ENCODE measurements around the gene FNDC3B.

Gene FNDC3B

DNA sequence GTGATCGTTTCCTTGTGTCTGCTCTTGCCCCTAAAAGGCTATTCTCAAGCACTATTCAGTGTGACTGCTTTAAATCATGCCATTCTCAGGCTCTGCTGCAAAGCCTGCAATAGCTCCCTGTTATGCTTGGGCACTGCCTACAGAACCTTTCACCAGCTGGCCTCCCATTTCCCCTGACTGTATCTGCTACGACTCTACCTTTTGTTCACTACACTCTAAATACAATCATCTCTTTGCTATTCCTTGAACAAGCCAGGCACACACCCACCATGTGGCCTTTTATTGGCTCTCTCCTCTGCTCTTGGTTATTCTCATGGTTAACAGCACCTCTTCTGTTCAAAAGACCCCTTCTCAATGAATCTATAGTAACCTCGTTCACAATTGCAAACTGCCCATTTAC, 29.6 kb upstream of the FNDC3B start:
- Histone ChIP-seq H3K36me3 (ENCODE audit: control insufficient read depth, low read depth, low read length) (no peaks in the 10 kb centered on the region), H3K4me3 (ENCODE audit: low read length) (no peak overlapping the region), H3K9me3 (ENCODE audit: control insufficient read depth, low read depth, low read length) (no peaks in the 10 kb centered on the region), H3K4me1 (ENCODE audit: control insufficient read depth, low read depth, low read length) (peaks cover 10% of the 10 kb centered on the region), H3K27me3 (ENCODE audit: control insufficient read depth, insufficient read depth, low read length) (no peaks in the 10 kb centered on the region), H3K9ac (ENCODE audit: low read length) (no peak overlapping the region), H3K27ac (ENCODE audit: low read length) (no peak overlapping the region)

DNA sequence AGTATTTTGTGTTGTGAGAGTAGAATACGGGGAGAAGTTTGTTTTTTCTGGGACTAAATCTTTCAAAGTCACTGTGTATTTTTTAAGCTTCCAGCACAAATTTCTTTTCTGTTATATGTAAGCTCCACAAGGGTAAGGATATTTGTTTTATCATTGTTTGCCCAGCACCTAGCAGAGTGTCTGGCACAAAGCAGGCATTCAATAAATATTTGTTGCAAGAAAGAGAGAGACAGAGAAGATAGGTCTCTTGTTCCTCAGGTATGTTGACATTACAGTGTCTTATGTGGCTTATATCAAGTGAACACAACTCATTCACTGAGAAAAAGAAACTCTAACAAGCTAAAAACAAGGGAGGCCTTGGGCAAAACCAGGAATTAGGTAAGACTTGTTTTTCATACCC, 26.6 kb upstream of the FNDC3B start:
- Histone ChIP-seq H3K27ac (ENCODE audit: low read length) (no peak overlapping the region), H3K36me3 (ENCODE audit: control insufficient read depth, low read depth, low read length) (no peaks in the 10 kb centered on the region), H3K27me3 (ENCODE audit: control insufficient read depth, insufficient read depth, low read length) (no peaks in the 10 kb centered on the region), H3K9ac (ENCODE audit: low read length) (no peak overlapping the region), H3K4me1 (ENCODE audit: control insufficient read depth, low read depth, low read length) (peaks cover 10% of the 10 kb centered on the region), H3K4me3 (ENCODE audit: low read length) (no peak overlapping the region), H3K9me3 (ENCODE audit: control insufficient read depth, low read depth, low read length) (no peaks in the 10 kb centered on the region)

DNA sequence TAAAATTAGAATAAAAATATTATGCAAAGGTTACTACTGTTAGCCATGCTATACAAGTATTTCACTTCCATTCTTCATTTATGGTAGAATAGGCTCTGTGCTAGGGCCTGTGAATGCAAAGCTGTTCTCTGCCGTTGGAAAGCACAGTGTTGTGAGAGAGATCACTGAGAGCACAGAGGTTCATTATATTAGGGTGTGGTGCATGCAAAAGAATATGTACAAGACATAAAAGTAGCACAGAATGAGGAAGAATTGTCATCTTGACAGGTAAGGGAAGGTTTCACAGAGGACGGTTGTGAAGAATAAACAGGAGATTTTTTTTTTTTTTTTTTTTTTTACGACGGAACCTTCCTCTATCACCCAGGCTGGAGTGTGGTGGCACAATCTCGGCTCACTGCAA, 25.2 kb upstream of the FNDC3B start:
- peaks cover 10% of the 10 kb centered on the region for H3K4me1 ChIP-seq (ENCODE audit: control insufficient read depth, low read depth, low read length)
- H3K4me3 ChIP-seq (ENCODE audit: low read length), result no peak overlapping the region
- no peak overlapping the region for H3K27ac ChIP-seq (ENCODE audit: low read length)
- H3K36me3 ChIP-seq (ENCODE audit: control insufficient read depth, low read depth, low read length), result no peaks in the 10 kb centered on the region
- H3K9ac ChIP-seq (ENCODE audit: low read length), result no peak overlapping the region
- no peaks in the 10 kb centered on the region for H3K9me3 ChIP-seq (ENCODE audit: control insufficient read depth, low read depth, low read length)
- H3K27me3 ChIP-seq (ENCODE audit: control insufficient read depth, insufficient read depth, low read length), result no peaks in the 10 kb centered on the region

DNA sequence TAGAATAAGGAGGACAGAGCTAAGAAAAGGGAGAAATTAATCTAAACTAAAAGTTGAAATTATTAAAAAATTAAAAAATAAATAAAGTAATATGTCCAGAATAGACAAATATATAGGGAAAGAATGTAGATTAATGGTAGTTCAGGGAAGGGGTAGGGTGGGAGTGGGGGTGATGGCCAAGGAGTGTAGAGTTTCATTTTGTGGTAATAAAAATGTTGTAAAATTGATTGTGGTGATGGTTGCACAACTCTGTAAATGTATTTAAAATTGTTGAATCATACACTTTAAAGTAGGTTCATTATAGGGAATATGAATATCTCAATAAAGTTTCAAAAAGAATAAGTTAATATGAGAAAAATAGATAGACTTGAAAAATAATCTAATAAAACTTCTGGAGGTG, 21.0 kb upstream of the FNDC3B start:
- no peaks in the 10 kb centered on the region for H3K27me3 ChIP-seq (ENCODE audit: control insufficient read depth, insufficient read depth, low read length)
- no peak overlapping the region for H3K4me3 ChIP-seq (ENCODE audit: low read length)
- no peaks in the 10 kb centered on the region for H3K36me3 ChIP-seq (ENCODE audit: control insufficient read depth, low read depth, low read length)
- no peaks in the 10 kb centered on the region for H3K4me1 ChIP-seq (ENCODE audit: control insufficient read depth, low read depth, low read length)
- H3K27ac ChIP-seq (ENCODE audit: low read length), result no peak overlapping the region
- no peak overlapping the region for H3K9ac ChIP-seq (ENCODE audit: low read length)
- no peaks in the 10 kb centered on the region for H3K9me3 ChIP-seq (ENCODE audit: control insufficient read depth, low read depth, low read length)

DNA sequence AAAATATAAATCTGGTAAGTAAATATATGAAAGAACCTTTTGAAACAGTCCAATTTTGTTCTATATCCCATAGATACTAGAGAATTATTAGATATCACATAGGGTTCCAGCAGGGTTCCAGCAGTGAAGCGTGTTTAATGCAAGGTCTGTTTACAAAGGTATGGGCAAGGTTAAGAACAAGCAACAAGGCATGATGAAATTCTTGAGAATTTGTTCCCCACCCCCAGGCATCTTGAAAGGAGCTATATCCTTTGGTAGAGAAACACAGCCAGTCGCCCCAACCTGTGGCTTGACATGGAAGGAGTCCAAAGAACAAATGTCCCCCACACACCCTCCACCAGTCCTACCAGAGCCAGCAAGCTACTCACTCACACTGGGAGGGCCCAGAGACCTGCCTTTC, 18.6 kb upstream of the FNDC3B start:
- Histone ChIP-seq H3K4me3 (ENCODE audit: low read length) (no peak overlapping the region), H3K9ac (ENCODE audit: low read length) (no peak overlapping the region), H3K9me3 (ENCODE audit: control insufficient read depth, low read depth, low read length) (no peaks in the 10 kb centered on the region), H3K36me3 (ENCODE audit: control insufficient read depth, low read depth, low read length) (no peaks in the 10 kb centered on the region), H3K27me3 (ENCODE audit: control insufficient read depth, insufficient read depth, low read length) (no peaks in the 10 kb centered on the region), H3K27ac (ENCODE audit: low read length) (no peak overlapping the region), H3K4me1 (ENCODE audit: control insufficient read depth, low read depth, low read length) (no peaks in the 10 kb centered on the region)

DNA sequence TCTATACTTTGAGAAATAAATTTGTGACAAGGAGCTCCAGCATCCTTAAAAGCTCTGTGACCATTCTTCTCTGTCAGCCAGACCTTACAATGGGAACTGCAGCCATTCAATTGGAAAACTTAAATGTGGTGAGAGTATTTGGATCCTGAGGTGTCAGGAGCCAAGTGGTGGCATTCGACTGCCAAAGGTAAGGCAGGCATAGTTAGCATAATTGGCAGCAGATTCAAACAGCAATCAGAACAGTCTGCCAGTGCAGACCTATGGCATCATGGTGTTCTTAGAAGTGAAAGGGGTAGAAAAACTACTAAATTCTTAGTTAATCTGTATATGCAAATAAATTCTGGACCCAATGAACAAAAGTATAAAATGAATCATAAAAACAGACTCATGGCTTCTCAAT, 18.2 kb upstream of the FNDC3B start:
- H3K9me3 ChIP-seq (ENCODE audit: control insufficient read depth, low read depth, low read length), result no peaks in the 10 kb centered on the region
- H3K9ac ChIP-seq (ENCODE audit: low read length), result no peak overlapping the region
- no peaks in the 10 kb centered on the region for H3K27me3 ChIP-seq (ENCODE audit: control insufficient read depth, insufficient read depth, low read length)
- H3K36me3 ChIP-seq (ENCODE audit: control insufficient read depth, low read depth, low read length), result no peaks in the 10 kb centered on the region
- H3K4me3 ChIP-seq (ENCODE audit: low read length), result no peak overlapping the region
- no peaks in the 10 kb centered on the region for H3K4me1 ChIP-seq (ENCODE audit: control insufficient read depth, low read depth, low read length)
- no peak overlapping the region for H3K27ac ChIP-seq (ENCODE audit: low read length)

DNA sequence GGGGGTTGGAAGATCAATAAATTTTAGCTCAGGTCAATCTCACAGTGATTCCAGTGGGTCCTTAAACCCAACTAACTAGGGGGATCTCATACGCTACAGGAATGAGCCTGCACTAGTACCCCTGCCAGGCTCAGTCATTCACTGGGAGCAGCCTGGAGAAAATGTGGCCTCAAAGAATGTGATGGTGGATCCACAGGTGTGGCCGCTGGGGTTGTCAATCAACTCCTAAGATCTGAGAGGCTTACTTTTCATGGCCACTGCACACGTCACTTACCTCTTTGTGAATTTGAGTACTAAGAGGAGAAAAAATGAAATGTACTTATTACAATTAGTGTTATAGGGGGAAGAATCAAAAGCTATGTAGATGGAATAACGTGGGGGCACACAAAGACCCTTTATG, 17.5 kb upstream of the FNDC3B start:
- no peaks in the 10 kb centered on the region for H3K36me3 ChIP-seq (ENCODE audit: control insufficient read depth, low read depth, low read length)
- no peak overlapping the region for H3K27ac ChIP-seq (ENCODE audit: low read length)
- H3K4me1 ChIP-seq (ENCODE audit: control insufficient read depth, low read depth, low read length), result no peaks in the 10 kb centered on the region
- no peaks in the 10 kb centered on the region for H3K9me3 ChIP-seq (ENCODE audit: control insufficient read depth, low read depth, low read length)
- H3K9ac ChIP-seq (ENCODE audit: low read length), result no peak overlapping the region
- H3K27me3 ChIP-seq (ENCODE audit: control insufficient read depth, insufficient read depth, low read length), result no peaks in the 10 kb centered on the region
- H3K4me3 ChIP-seq (ENCODE audit: low read length), result no peak overlapping the region

DNA sequence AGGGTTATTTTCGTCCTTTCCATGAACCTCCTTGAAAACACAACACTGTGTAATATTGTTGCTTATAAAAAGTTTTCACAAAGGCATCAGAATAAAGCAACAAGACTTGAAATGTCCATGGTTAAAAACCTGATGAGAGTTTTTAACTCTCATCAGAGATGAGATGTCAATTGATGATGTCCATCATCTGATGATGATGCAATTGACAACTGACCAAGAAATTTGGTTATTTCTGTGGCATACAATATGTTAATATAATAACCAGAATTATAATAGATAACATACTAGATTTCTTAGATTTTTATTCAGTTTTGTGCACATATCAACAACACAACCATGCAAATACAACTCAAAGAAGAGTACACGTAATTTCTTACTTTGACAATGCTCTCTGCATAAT, 15.5 kb upstream of the FNDC3B start:
- no peak overlapping the region for H3K4me3 ChIP-seq (ENCODE audit: low read length)
- H3K27ac ChIP-seq (ENCODE audit: low read length), result no peak overlapping the region
- no peaks in the 10 kb centered on the region for H3K27me3 ChIP-seq (ENCODE audit: control insufficient read depth, insufficient read depth, low read length)
- no peaks in the 10 kb centered on the region for H3K4me1 ChIP-seq (ENCODE audit: control insufficient read depth, low read depth, low read length)
- no peaks in the 10 kb centered on the region for H3K36me3 ChIP-seq (ENCODE audit: control insufficient read depth, low read depth, low read length)
- H3K9ac ChIP-seq (ENCODE audit: low read length), result no peak overlapping the region
- H3K9me3 ChIP-seq (ENCODE audit: control insufficient read depth, low read depth, low read length), result no peaks in the 10 kb centered on the region

DNA sequence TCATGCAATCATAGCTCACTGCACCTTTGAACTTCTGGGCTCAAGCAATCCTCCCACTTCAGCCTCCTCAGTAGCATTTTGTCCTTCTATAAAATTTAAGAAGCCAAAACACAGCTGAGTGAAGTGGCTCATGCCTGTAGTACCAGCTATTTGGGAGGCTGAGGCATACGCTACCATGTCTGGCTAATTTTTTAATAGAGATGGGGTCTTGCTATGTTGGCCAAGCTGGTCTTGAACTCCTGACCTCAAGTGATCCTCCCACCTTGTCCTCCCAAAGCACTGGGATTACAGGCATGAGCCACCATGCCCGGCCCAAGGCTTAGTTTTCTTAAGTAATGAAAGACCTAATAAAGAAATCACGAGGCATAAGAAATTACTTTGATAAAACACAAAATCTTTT, 14.7 kb upstream of the FNDC3B start:
- H3K27me3 ChIP-seq (ENCODE audit: control insufficient read depth, insufficient read depth, low read length), result no peaks in the 10 kb centered on the region
- no peak overlapping the region for H3K27ac ChIP-seq (ENCODE audit: low read length)
- no peak overlapping the region for H3K9ac ChIP-seq (ENCODE audit: low read length)
- H3K9me3 ChIP-seq (ENCODE audit: control insufficient read depth, low read depth, low read length), result no peaks in the 10 kb centered on the region
- no peak overlapping the region for H3K4me3 ChIP-seq (ENCODE audit: low read length)
- no peaks in the 10 kb centered on the region for H3K4me1 ChIP-seq (ENCODE audit: control insufficient read depth, low read depth, low read length)
- no peaks in the 10 kb centered on the region for H3K36me3 ChIP-seq (ENCODE audit: control insufficient read depth, low read depth, low read length)

DNA sequence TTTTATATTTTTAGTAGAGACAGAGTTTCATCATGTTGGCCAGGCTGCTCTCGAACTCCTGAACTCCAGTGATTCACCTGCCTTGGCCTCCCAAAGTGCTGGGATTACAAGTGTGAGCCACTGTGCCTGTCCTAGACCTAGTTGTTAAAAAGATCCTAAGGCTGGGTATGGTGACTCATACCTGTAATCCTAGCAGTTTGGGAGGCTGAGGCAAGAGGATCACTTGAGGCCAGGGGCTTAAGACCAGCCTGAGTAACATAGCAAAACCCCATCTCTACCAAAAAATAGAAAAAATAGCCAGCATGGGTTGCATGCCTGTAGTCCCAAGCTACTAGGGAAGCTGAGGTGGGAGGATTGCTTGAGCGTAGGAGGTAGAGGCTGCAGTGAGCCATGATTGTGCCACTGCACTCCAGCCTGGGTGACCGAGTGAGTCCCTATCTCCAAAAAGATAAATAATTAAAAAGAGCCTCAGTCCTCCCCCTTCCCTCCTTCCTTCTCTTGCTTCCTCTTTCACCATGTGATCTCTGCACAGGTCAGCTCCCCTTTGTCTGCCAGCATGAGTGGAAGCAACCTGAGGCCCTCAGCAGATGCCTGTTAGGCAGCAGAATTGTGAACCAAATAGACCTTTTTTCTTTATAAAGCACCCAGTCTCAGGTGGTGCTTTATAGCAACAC, 9.8 kb upstream of the FNDC3B start:
- Histone ChIP-seq H3K4me1 (ENCODE audit: control insufficient read depth, low read depth, low read length) (no peaks in the 10 kb centered on the region), H3K27ac (ENCODE audit: low read length) (no peak overlapping the region), H3K9ac (ENCODE audit: low read length) (no peak overlapping the region)

DNA sequence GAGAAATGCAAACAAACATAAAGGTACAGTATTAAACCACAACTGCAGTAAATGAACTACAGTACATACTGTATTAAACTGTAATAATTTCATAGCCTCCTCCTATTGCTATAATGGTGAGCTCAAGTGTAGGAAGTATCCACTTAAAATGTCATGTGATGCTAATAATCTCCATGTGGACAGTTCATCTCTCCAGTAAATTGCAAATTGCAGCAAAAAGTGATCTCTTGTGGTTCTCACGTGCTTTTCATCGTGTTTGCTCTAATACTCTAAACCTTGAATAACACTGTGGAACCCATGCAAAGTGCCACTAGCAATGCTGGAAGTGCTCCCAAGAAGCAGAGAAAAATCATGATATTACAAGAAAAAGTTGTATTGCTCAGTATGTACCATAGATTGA, 9.2 kb upstream of the FNDC3B start:
- H3K9ac ChIP-seq (ENCODE audit: low read length), result no peak overlapping the region
- H3K36me3 ChIP-seq (ENCODE audit: control insufficient read depth, low read depth, low read length), result no peaks in the 10 kb centered on the region
- H3K9me3 ChIP-seq (ENCODE audit: control insufficient read depth, low read depth, low read length), result no peaks in the 10 kb centered on the region
- no peak overlapping the region for H3K27ac ChIP-seq (ENCODE audit: low read length)
- H3K4me1 ChIP-seq (ENCODE audit: control insufficient read depth, low read depth, low read length), result peaks cover 3% of the 10 kb centered on the region
- no peak overlapping the region for H3K4me3 ChIP-seq (ENCODE audit: low read length)
- no peaks in the 10 kb centered on the region for H3K27me3 ChIP-seq (ENCODE audit: control insufficient read depth, insufficient read depth, low read length)

More for the DNA sequence above, 9.8 kb upstream of the FNDC3B start:
- Histone ChIP-seq H3K36me3 (ENCODE audit: control insufficient read depth, low read depth, low read length) (no peaks in the 10 kb centered on the region), H3K9me3 (ENCODE audit: control insufficient read depth, low read depth, low read length) (no peaks in the 10 kb centered on the region), H3K27me3 (ENCODE audit: control insufficient read depth, insufficient read depth, low read length) (no peaks in the 10 kb centered on the region), H3K4me3 (ENCODE audit: low read length) (no peak overlapping the region)

DNA sequence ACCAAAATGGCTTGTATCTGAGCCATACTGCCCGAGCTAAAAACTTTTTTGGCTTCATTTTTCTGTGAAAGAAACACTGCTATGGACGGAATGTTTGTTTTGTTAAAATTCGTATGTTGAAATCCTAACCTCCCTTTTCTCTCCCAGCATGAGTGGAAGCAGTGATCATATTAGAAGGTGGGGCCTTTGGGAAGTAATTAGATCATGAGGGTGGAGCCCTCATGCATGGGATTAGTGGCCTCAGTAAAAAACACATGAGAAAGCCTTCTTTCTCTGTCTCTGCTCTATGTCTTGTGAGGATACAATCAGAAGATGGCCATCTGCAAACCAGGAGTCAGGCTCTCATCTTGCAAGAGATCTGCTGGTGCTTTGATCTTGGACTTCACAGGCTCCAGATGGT, 7.4 kb upstream of the FNDC3B start:
- no peaks in the 10 kb centered on the region for H3K9me3 ChIP-seq (ENCODE audit: control insufficient read depth, low read depth, low read length)
- H3K4me3 ChIP-seq (ENCODE audit: low read length), result no peak overlapping the region
- H3K4me1 ChIP-seq (ENCODE audit: control insufficient read depth, low read depth, low read length), result peaks cover 5% of the 10 kb centered on the region
- H3K27ac ChIP-seq (ENCODE audit: low read length), result no peak overlapping the region
- no peaks in the 10 kb centered on the region for H3K27me3 ChIP-seq (ENCODE audit: control insufficient read depth, insufficient read depth, low read length)
- no peak overlapping the region for H3K9ac ChIP-seq (ENCODE audit: low read length)
- no peaks in the 10 kb centered on the region for H3K36me3 ChIP-seq (ENCODE audit: control insufficient read depth, low read depth, low read length)
